Measurements from ENCODE around the gene HELQ. TPM values are rescaled to one million over a fixed set of nuclear protein-coding genes. Genes with fewer than 3 reads are reported as not detected.

HELQ gene
- total and polyA plus RNA-seq, 9 of the 15 experiments (the other 6 are each of a cell fraction or from before 2014, with no cell fraction given) = 3.5 to 15.2 (median 11.9) TPM

- TF ChIP-seq BHLHE40 (IDR thresholded peaks at IDR 0.05; ENCODE audit: low read length) = no peak
- TF ChIP-seq BMI1 (IDR thresholded peaks at IDR 0.05; ENCODE audit: low read length) = no peak
- no peak for TF ChIP-seq NFE2 (IDR thresholded peaks at IDR 0.05; ENCODE audit: low read depth)
- TF ChIP-seq DPF2 (IDR thresholded peaks at IDR 0.05) = peak; percentile 70
- no peak for TF ChIP-seq NR2C1 (IDR thresholded peaks at IDR 0.05)
- no peak for TF ChIP-seq NR2C1 (tag; IDR thresholded peaks at IDR 0.05)
- no peak for TF ChIP-seq ZNF699 (CRISPR knock-in tag; IDR thresholded peaks at IDR 0.05; ENCODE audit: insufficient replicate concordance)
- TF ChIP-seq ZNF512 (tag; IDR thresholded peaks at IDR 0.05) = no peak
- TF ChIP-seq SMAD2 (IDR thresholded peaks at IDR 0.05; ENCODE audit: low read depth, low read length) = no peak
- TF ChIP-seq, protein P1, sequence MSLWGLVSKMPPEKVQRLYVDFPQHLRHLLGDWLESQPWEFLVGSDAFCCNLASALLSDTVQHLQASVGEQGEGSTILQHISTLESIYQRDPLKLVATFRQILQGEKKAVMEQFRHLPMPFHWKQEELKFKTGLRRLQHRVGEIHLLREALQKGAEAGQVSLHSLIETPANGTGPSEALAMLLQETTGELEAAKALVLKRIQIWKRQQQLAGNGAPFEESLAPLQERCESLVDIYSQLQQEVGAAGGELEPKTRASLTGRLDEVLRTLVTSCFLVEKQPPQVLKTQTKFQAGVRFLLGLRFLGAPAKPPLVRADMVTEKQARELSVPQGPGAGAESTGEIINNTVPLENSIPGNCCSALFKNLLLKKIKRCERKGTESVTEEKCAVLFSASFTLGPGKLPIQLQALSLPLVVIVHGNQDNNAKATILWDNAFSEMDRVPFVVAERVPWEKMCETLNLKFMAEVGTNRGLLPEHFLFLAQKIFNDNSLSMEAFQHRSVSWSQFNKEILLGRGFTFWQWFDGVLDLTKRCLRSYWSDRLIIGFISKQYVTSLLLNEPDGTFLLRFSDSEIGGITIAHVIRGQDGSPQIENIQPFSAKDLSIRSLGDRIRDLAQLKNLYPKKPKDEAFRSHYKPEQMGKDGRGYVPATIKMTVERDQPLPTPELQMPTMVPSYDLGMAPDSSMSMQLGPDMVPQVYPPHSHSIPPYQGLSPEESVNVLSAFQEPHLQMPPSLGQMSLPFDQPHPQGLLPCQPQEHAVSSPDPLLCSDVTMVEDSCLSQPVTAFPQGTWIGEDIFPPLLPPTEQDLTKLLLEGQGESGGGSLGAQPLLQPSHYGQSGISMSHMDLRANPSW (CRISPR knock-in tag; IDR thresholded peaks at IDR 0.05) = no peak
- TF ChIP-seq PCBP2 (IDR thresholded peaks at IDR 0.05; ENCODE audit: low read depth, low read length, poor library complexity, severe bottlenecking) = no peak
- TF ChIP-seq TEAD1 (CRISPR knock-in tag; IDR thresholded peaks at IDR 0.05) = no peak
- no peak for TF ChIP-seq NEUROD1 (IDR thresholded peaks at IDR 0.05; ENCODE audit: borderline replicate concordance, low read depth, low read length, partially characterized antibody)
- TF ChIP-seq ADNP (tag; IDR thresholded peaks at IDR 0.05) = no peak
- TF ChIP-seq, protein P2, sequence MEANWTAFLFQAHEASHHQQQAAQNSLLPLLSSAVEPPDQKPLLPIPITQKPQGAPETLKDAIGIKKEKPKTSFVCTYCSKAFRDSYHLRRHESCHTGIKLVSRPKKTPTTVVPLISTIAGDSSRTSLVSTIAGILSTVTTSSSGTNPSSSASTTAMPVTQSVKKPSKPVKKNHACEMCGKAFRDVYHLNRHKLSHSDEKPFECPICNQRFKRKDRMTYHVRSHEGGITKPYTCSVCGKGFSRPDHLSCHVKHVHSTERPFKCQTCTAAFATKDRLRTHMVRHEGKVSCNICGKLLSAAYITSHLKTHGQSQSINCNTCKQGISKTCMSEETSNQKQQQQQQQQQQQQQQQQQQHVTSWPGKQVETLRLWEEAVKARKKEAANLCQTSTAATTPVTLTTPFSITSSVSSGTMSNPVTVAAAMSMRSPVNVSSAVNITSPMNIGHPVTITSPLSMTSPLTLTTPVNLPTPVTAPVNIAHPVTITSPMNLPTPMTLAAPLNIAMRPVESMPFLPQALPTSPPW (CRISPR knock-in tag; IDR thresholded peaks at IDR 0.05) = no peak
- no peak for TF ChIP-seq HDAC6 (IDR thresholded peaks at IDR 0.05; ENCODE audit: low read depth, low read length)
- TF ChIP-seq PRMT5 (CRISPR knock-in tag; IDR thresholded peaks at IDR 0.05) = no peak
Measured at GRCh38 chr4:83486457-83487129, 31.0 kb upstream of the HELQ start (continued).

All from K562 (cell line).